BE2C (cell line): ENCODE measurements around the gene SLX4IP.

Experiments
- DNase-seq: peaks from one replicate; pipeline ENCODE4 v3.0.0-alpha.2; 2020
- H3K27me3 ChIP-seq: fragments of 250-450 bp; sonication (Bioruptor Pico); 2 replicates; pipeline ENCODE4 v1.5.1; 2020; ENCODE audit warnings: mild to moderate bottlenecking
- H3K36me3 ChIP-seq: fragments of 250-450 bp; sonication (Bioruptor Pico); 2 replicates; pipeline ENCODE4 v1.5.1; 2020; ENCODE audit warnings: mild to moderate bottlenecking
- H3K4me1 ChIP-seq: fragments of 250-450 bp; sonication (Bioruptor Pico); 2 replicates; pipeline ENCODE4 v1.5.1; 2020
- H3K4me3 ChIP-seq: 2 replicates; pipeline ENCODE4 v1.5.1; 2011; ENCODE audit warnings: low read depth, low read length
- H3K9me3 ChIP-seq: fragments of 250-450 bp; sonication (Bioruptor Pico); 2 replicates; pipeline ENCODE4 v1.5.1; 2020
- CTCF ChIP-seq: IDR thresholded peaks from 2 replicates; pipeline ENCODE4 v1.5.1; 2012; ENCODE audit warnings: mild to moderate bottlenecking, low read depth, low read length

SLX4IP gene

DNA sequence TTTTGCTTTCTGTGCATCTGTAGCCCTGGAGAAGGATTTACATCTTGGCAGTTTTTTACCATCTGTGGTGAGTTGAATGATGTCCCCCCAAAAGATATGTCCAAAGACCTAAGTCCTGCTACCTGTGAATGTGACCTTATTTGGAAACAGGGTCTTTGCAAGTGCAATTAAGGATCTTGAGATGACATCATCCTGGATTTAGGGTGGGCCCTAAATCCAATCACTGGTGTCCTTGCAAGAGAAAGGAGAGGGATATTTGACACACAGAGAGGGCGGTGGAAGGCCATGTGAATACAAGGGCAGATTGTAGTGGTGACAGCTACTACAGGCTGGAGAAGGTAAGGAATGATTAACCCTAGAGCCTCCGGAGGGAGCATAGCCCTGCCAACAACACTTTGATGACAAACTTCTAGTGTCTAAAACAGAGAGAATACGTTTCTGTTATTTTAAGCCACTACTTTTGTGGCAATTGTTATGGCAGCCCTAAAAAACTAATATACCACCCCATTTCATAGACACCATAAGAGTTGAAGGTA lies 36.2 kb upstream of the SLX4IP start:
- no peaks in the 10 kb centered on the region for H3K27me3 ChIP-seq
- H3K9me3 ChIP-seq, result no peaks in the 10 kb centered on the region
- no peak overlapping the region for H3K4me3 ChIP-seq
- DNase-seq, result no peak
- H3K36me3 ChIP-seq, result no peaks in the 10 kb centered on the region
- no peaks in the 10 kb centered on the region for H3K4me1 ChIP-seq
- no peak for TF ChIP-seq CTCF

GRCh38 chr20:10402938-10403608 lies 32.0 kb upstream of the SLX4IP start:
- no peak for TF ChIP-seq CTCF
- Histone ChIP-seq H3K36me3 (peaks cover 5% of the 10 kb centered on the region), H3K4me1 (no peaks in the 10 kb centered on the region; the same call in 1 of the 2 replicates), H3K27me3 (no peaks in the 10 kb centered on the region), H3K4me3 (no peak overlapping the region), H3K9me3 (no peaks in the 10 kb centered on the region)
- no peak for DNase-seq

GRCh38 chr20:10404023-10404628 lies 31.0 kb upstream of the SLX4IP start:
- DNase-seq, result no peak
- H3K9me3 ChIP-seq, result no peaks in the 10 kb centered on the region
- H3K4me3 ChIP-seq, result no peak overlapping the region

GRCh38 chr20:10404959-10405530 lies 30.1 kb upstream of the SLX4IP start:
- no peak for DNase-seq
- no peak overlapping the region for H3K4me3 ChIP-seq
- H3K36me3 ChIP-seq, result peaks cover 5% of the 10 kb centered on the region
- H3K9me3 ChIP-seq, result no peaks in the 10 kb centered on the region
- H3K4me1 ChIP-seq, result no peaks in the 10 kb centered on the region; the same call in 1 of the 2 replicates
- H3K27me3 ChIP-seq, result no peaks in the 10 kb centered on the region
- TF ChIP-seq CTCF, result no peak

More at GRCh38 chr20:10404023-10404628, 31.0 kb upstream of the SLX4IP start:
- H3K4me1 ChIP-seq, result no peaks in the 10 kb centered on the region; the same call in 1 of the 2 replicates
- no peak for TF ChIP-seq CTCF
- H3K36me3 ChIP-seq, result peaks cover 5% of the 10 kb centered on the region
- no peaks in the 10 kb centered on the region for H3K27me3 ChIP-seq

DNA sequence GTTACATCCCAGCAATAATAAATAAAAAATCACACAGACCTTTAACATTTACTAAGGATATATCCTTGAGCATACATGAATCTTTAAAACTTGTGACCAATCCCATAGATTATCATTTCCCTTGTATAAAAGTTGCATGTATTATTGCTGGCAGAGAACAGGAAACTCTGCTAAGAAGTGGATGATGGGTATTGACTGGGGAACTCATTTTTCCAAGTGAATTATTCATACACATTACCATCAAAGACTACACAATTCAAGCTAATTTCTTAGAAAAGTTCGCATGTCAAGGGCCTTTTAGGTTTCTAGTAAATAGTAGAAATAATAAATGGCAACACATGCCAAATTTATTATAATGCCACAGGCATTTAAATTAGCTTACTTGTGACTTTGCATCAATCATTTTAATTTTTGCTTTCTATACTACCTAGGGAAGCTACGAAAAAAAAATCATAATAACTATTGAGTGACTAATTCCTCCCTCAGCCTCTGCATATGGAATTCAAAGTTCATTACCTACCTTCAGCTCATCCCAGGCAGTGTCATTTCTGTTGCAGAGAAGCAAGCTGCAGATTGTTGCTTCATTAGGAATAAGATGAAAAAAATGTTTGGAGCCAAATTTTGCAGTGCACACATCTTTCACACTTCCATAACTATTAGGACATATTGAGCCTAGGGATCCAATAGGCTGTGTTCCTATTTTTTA lies 26.8 kb upstream of the SLX4IP start:
- Histone ChIP-seq H3K27me3 (no peaks in the 10 kb centered on the region), H3K9me3 (no peaks in the 10 kb centered on the region), H3K4me1 (no peaks in the 10 kb centered on the region; the same call in 1 of the 2 replicates), H3K36me3 (peaks cover 9% of the 10 kb centered on the region), H3K4me3 (no peak overlapping the region)
- no peak for DNase-seq
- no peak for TF ChIP-seq CTCF
